ENCODE data around the gene MAEA.

DNA sequence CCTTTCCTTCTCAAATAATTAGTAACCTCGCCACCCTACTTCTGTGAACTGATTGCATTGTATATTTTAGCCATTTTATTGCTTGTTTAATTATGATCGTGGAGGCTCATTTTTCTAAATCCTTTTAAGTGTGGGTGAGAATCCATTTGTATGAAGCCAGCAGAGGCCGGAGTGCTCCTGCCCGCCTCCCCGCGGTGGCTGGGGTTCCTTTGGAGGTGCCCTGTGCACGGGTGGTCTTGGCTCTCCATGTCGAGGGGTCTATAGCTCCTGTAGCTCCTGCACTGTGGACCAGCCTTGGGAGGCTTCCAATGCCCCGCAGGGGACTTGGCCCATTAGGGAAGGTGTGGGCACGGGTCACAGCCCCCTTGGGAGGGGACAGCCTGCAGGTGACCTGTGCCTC lies 72.4 kb downstream of the MAEA start:
- TF ChIP-seq, protein P1, sequence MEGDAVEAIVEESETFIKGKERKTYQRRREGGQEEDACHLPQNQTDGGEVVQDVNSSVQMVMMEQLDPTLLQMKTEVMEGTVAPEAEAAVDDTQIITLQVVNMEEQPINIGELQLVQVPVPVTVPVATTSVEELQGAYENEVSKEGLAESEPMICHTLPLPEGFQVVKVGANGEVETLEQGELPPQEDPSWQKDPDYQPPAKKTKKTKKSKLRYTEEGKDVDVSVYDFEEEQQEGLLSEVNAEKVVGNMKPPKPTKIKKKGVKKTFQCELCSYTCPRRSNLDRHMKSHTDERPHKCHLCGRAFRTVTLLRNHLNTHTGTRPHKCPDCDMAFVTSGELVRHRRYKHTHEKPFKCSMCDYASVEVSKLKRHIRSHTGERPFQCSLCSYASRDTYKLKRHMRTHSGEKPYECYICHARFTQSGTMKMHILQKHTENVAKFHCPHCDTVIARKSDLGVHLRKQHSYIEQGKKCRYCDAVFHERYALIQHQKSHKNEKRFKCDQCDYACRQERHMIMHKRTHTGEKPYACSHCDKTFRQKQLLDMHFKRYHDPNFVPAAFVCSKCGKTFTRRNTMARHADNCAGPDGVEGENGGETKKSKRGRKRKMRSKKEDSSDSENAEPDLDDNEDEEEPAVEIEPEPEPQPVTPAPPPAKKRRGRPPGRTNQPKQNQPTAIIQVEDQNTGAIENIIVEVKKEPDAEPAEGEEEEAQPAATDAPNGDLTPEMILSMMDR (IDR thresholded peaks at IDR 0.05; ENCODE audit: low read depth, low read length): no peak
- TF ChIP-seq EZH2phosphoT487 (IDR thresholded peaks at IDR 0.05; ENCODE audit: low read depth): no peak

Measured in OCI-LY3 (cell line).